Loucy (cell line): Measurements from ENCODE around the gene SIGLEC15.
"Not testable (repeated sequence)": the region's sequence is repeated elsewhere in the genome, so short reads cannot be mapped to it uniquely, and the experiment has no call there.

ENCODE experiments used
- CTCF ChIP-seq: fragments of 200-600 bp; sonication (generic); conservative IDR thresholded peaks from 2 replicates; pipeline ENCODE4 v1.5.1; 2014; ENCODE audit warnings: mild to moderate bottlenecking, antibody characterized with exemption, low read length
- EZH2phosphoT487 ChIP-seq: fragments of 200-600 bp; IDR thresholded peaks from 2 replicates; pipeline ENCODE4 v1.6.1; 2018; ENCODE audit warnings: antibody characterized with exemption, mild to moderate bottlenecking, moderate library complexity, borderline replicate concordance

GRCh38 chr18:45818765-45819164, 6.7 kb upstream of the SIGLEC15 start:
- not testable (repeated sequence) for TF ChIP-seq CTCF, EZH2phosphoT487
